Measurements from ENCODE around the gene CASKIN2.
A peak's percentile ranks its signal among the peaks of the same experiment; 100 is the strongest.
"Not testable (repeated sequence)": the region's sequence is repeated elsewhere in the genome, so short reads cannot be mapped to it uniquely, and the experiment has no call there.

The CASKIN2 gene

DNA sequence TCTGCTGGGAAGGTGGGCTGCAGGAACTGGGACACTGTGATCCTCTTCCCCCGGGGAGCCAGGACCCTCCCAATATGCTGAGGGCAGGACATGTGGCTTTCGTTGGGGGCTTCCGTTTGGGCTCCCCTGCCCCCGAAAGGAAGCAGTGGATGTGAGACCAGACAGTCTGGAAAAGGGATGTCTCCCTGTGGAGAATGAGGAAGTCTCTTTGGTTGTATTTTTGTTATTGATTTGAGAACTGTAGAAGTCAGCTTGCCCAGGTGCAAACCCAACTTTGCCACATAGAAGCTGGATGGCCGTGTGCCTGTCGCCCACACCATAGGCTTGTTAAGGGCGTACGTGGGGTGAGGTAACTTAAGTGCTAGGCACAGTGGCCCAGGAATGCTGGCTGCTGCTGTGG lies 28.9 kb upstream of the CASKIN2 start:
- DNase-seq, result no peak

DNA sequence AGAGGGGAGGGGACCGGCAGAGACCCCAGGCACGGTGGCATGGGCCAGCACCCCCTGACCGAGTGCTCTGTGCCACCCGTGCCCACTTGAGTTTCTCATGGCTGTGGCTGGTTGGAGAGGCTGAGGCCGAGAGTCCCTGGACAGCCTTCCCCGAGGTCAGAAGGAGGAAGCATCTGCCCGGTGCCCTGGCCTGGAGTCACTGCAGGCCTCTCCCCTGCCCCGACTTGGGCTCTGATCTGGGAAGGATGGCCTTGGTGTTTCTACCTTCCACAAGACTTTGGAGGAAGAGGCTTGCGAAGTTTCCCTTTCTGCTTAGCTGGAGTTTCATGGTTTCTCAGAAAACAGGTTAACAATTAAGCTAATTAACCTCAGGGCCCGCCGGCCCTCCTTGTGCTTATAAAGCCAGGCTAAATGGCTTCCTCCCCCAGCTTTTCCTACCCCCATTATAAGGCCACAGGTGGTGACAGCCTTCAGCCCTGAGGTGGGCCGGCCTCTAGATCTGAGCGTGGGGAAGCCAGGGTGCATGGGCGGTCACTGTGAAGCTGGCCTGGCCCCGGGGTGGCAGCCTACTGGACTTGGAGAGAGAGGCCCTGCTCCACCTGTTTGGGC lies 27.5 kb upstream of the CASKIN2 start:
- no peak for DNase-seq

DNA sequence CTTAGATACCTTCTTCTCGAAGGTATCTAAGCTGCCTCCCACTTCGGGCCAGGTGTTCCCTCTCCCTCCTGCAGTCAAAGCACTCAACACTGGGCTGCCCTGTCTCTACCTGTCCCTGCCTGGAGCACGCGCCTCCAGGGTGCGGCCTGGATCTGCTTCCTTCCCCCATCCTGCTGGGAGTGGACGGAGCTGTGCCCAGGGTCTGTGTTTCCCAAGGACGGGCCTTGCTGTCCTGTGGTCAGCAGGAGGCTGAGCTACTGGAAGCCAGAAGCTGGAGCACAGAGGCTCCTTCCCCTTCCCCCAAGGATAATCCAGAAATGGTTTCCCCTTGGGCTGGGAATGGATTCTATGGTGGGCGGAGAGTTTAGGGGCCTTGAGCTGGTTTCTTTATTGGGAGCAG lies 26.9 kb upstream of the CASKIN2 start:
- DNase-seq, result no peak

DNA sequence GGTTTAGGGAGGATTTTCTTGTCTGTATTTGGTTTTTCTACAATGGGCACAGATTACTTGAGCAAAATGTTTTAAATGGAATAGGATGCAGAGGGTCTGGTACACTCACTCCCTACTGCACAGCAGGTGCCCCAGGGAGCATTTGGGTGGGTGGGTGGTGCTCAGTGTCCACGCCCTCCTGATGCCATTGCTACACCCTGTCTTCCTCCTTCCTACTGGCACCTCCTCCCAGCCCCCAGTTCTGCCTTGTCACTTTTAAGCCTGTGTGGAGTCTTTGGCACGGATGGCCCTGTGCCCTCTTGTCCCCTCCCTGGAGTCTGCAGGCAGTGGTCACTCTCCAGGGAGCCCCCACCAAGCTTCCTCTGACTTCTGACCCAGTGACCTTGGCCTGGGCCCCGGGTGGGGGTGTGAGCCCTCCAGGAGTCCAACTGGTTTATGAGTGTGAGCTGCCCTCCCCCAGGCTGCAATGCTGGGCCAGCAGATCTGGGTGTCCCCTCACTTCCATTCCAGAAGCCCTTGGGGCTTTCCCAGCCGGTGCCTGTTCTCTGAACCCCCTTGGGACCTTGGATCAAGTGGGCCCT lies 25.7 kb upstream of the CASKIN2 start:
- no peak for DNase-seq

DNA sequence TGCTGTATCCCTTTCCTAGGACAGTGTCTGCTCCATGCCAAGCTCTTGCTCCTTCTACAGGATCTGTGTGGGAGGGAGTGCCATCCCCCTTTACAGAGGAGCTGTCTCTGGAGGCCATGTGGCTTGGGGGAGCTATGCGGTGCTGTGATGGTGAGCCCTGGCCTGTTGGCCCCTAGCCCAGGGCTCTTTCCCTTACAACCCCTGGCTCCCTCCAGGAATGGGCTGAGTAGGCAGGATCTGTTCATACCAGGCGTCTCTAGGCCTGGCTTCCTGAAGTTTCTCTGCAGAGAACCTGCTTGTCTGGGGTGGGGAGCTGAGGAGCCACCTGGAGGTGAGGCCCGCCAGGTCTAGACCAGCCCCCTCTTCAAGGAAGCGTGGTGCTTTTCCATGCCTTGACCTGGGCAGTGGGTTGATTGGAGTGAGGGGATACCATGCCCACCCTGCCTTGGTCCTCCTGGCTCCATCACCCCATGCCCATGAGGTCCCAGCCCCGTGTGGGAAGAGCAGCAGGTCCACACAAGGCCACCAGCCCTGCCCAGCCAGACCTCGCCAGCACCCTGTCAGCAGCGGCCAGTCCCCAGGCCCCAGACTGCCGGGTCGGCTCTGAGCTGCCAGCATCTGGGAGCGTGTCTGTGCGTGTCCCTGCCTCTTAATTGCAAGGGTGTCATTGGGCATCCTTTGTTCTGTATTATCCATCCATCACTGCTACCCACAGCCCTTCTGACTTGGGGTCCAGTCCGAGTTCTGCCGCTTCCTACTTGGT lies 24.8 kb upstream of the CASKIN2 start:
- no peak for DNase-seq

DNA sequence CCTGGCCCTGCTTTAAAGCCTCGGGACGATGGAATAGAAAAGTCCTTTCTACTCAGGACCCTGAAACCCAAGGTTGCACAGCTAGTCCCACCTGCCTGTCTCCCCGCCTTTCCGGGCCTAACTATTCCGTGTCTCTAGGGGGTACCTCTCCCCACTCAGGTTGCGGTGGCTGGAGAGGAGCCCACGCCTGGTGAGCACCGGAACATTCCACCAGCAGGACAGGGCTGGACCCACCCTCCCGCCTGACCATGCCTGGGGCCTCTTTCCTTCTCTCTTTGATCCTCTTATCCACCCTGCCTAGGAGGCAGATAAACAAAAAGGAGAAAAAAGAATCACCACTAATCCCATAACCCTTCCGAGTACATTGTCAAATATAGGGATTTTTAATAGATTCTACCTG lies 21.0 kb upstream of the CASKIN2 start:
- DNase-seq, result no peak

DNA sequence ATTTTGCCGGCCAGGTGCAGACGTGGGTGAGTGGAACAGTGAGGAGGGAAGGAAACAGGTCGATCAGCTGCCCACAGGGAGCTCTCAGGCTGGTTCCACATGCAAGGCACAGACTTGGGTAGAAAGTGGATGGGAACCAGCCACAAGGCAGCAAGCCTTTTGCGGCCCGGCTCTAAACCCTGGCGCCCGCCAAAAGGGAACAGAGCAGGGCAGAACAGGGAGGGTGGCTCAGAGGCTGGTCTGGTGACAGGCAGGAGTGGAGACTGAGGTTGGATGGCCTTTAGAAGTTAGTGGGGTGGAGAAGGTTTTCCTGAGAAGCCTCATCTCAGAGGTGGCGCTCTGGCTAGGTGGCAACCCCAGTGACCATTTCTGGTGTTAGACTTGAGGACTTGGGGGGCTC lies 20.5 kb upstream of the CASKIN2 start:
- DNase-seq, result no peak

DNA sequence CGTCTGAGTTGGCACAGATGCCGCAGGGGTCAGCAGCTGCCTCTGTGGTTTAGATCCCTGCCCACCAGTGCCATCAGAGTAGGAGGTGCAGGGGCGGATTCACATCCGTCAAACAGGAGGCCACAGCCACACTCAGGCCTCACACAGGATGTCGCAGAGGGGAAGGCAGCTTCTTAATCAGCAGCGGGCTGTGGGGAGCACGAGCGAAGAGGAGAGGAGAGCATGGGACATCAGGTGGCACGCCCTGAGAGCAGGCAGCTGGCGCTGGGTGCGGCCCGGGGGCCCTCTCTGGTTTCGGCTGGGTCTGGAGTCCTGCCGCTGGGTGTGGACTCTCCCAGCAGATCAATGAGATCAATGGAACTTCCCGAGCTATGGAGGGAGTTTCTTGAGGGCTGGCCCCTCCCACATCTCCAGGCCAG lies 19.8 kb upstream of the CASKIN2 start:
- DNase-seq, result no peak

DNA sequence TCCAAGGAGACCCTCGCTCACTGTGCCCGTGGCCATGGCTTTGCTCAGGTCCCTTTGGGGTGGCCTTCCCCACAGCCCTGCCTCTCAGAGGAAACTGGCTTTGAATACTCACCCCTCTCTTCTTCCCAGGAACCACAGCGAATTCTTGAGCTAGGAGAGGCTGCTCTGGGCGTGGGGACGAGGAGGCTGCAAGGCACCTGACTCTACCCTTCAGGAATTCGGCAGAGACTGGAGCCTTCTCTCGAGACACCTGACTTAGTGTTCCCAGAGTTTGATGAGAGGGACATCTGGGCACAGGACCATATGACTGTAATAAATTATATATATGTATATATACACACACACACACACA lies 16.4 kb upstream of the CASKIN2 start:
- DNase-seq, result no peak

DNA sequence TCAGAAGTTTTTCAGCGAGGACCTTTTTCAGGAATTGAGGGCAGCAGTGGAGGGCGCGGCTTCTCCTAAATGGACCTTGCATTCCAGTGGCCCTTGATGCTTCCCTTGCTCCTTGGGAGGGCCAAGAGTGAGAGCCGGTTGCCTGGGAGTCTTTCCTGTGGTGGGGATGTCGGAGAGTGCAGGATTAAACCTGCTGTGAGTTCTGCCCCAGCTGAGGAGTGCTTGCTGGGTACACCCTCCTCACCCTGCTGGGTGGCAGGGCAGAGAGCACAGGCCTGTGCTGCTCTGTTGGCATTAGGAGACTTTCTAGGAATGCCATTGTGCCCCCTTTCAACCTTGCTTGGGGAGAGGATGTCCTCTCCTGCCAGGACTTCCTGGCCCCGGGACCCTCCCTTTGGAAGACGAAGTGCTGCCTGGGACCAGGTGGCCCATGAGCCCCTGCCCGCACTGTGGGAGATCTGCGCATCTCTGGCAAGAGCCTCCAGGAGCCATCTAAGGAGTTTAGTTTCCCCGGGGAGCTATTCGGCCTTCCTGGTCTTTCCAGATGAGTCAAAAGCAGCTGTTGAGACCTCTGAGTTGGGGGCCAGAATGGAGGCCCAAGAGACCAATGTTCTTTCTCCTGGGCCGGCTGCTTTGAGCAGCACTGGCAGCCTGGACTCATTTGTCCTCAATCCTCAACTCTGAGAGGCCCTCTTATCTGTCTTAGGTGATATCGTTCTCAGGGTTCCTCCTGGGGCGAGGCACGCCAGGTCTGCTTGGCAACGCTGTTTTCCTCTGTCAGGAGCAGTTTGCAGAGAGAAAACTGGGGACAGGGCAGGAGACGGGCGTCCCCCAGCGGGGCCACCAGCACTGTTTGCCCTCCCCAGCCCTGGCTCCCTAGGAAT lies 15.7 kb upstream of the CASKIN2 start:
- no peak for DNase-seq

DNA sequence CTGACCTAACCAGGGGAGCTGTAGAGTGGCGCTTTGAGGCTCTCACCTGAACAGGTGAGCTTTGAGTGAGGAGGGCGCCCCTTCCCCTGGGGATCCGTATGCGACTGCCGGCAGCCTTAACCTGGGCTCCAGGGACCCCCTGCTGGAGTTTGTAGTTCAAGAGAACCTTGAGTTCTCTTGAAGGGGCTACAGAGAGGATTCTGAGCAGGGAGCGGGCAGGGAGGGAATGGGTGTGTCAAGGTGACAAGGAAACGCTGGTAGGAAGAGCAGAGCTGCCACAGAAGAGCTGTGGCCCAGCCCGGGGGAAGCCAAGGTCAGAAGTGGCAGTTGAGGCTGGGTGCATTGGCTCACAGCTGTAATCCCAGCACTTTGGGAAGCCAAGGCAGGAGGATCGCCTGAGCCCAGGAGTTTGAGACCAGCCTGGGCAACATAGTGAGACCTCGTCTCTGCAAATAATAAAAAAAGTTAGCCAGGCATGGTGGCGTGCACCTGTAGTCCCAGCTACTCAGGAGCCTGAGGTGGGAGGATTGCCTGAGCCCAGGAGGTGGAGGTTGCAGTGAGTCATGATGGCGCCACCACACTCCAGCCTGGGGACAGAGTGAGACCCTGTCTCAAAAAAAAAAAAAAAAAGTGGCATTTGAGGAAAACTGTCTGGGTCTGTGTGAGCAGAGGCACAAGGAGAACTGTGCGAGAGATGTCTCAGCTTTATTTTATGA lies 11.4 kb upstream of the CASKIN2 start:
- DNase-seq, result no peak

DNA sequence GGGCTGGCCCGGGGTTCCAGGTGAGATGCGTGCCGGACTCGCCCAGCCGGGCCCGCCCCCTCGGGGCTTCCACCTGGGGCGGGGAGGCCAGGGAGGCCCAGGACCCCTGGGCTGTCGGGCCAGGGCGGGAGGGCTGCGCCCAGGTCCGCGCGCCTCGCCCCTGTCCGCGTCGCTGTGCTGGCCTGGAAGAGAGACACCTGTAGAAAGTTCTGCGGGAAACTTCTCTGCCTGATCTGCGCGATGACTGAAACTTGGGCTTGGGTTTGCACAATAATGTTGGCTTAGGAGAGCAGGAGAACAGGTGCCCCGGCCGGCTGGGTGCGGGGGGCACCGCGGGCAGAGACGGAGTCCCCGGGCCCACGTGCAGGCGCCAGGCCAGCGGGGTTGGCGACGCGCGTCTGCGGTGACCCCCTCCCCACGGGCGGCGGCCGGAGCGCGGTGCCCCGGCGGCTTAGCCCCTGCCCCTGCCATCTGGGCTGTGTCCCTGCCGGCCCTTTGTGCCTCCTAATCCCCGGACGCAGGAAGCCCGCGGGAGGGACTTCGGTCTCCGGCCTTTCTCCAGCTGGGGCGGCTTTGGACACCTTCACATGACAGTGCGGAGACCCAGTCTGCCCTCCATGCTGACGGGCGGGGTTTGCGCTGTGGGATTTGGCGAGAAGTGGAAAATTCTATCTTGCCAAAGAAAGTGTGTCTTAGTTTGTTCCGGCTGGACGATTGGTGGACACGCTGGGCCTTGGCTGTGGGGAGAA lies 10.6 kb upstream of the CASKIN2 start:
- DNase-seq, result no peak

DNA sequence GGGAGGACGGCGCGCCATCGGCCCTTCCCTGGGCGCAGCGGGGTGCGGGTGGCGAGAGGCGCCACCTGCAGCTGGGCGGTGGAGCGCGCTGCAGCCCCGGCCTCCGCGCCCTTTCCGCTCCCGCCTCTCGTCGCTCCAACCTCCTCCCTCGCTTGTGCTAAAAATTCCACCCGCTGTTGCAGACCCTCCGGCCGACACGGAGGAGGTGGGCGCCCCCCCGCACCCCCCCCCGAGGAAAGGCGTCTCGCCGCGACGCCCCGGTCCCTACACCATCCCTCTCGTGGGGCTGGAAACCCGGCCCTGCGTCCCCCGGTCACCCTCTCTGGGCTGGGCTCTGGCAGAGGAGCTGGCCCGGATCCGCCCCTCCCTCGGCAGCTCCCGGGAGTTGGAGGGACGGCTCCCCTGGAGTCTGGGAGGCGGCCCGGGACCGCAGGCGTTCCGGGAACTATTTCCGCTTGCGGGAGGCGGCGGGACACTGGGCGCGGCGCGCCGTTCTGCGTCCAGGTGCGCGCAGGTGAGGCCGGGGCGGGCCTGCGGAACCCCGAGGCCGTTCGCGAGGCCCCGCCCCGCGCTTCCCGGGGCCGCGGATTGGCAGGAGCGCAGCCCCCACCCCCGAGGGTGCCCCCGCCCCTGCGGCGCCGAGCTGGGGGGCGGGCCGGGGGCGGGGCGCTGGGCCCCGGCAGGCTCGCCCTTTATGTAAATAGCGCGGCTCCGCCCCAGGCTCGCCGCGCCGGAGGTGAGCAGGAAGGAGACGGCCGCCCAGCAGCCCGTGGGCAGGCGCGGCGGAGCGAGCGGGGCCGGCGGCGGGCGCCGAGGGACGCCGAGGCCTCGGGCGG lies 9.9 kb upstream of the CASKIN2 start, which contains the start of gene LLGL2:
LLGL2 (plus strand) TSS at position 728 of the 836 bp plus-strand sequence. CDS start 17,730 bp downstream, outside the sequence.
- peak; percentile 78 for DNase-seq

DNA sequence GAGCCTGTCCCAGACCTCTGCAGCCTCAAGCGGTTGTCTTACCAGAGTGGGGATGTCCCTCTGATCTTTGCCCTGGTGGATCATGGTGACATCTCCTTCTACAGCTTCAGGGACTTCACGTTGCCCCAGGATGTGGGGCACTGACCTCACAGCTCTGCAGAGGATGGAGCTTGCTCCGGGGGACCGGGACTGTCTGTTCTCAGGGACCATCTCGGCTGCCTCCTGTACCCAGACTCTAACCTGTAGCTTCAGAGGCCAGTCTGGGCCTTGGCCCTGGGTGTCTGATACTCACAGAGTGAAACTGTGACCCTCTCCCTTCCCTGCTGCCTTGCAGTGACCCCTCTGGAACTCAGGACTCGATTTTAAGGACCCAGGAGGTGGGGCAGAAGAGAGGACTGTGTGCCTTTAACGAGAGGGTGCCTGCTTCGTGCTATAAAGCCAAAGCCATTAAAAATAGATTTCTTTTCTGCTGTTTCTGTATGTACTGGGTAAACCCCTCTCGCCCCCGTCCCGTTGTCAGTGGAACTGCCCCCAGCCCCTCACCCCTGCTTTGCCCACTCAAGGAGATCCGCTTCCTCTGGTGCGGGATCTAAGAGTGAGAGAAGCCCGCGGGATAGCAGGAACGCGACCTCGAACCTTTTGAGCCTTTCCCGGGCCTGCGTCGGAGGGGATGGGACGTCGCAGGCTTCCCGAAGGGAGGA lies 9.1 kb upstream of the CASKIN2 start:
- no peak for DNase-seq

DNA sequence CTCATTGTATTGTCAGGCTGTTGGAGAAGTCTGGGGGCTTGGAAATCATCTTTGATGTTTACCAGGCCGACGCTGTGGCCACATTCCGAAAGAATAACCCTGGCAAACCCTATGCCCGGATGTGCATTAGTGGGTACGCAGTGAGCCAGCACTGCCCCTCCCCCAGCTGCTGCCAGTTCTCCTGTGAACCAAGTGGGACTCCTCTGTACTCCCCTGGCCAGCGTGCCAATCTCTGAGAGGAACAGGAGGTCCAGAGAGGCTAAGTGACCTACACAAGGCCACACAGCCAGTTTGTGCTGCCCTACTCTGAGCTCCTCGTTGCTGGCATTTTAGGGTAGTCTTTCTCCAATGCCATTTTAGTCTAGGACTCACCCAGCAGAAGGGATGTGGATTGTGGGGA lies 8.3 kb upstream of the CASKIN2 start:
- no peak for DNase-seq

DNA sequence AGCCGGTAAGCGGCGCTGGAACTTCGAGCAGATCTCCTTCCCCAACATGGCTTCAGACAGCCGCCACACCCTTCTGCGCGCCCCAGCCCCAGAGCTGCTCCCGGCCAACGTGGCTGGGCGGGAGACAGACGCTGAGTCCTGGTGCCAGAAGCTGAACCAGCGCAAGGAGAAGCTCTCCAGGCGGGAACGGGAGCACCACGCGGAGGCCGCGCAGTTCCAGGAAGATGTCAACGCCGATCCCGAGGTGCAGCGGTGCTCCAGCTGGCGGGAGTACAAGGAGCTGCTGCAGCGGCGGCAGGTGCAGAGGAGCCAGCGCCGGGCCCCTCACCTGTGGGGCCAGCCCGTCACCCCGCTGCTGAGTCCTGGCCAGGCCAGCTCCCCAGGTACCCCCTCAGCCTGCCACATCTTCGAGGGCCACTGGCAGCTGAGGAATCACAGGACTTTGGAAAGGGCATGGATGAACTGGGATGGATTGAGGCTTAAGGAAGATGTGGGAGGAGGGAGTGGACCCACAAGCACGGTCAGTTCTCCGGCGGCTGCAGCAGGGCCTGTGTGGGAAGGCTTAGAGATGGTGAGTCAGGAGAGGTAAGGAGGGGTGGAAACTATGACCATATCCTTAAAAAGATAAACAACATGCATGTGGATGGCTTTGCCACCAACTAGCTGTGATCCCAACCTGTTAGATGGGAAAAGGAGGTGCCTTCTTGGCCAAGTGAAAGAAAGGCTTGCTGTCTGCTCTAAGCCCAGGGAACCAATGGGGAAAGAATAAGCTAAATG lies 6.8 kb upstream of the CASKIN2 start:
- DNase-seq, result no peak

DNA sequence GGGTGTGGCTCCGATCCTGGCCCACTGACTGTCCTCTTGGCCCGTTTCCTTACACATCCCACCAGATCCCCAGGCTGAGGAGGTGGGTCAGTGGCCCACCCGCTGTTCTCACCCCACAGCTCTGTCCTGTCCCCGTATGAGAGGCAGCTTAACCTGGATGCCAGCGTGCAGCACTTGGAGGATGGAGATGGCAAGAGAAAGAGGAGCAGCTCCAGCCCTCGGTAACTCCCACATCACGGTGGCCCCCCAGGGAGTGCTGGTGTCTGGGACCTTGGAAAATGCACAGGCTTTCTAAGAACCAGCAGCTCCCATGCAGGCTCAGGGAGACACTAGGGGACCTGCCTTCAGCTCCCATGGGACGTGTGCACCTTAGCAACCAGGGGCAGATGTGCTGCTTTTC lies 6.0 kb upstream of the CASKIN2 start:
- DNase-seq, result no peak

DNA sequence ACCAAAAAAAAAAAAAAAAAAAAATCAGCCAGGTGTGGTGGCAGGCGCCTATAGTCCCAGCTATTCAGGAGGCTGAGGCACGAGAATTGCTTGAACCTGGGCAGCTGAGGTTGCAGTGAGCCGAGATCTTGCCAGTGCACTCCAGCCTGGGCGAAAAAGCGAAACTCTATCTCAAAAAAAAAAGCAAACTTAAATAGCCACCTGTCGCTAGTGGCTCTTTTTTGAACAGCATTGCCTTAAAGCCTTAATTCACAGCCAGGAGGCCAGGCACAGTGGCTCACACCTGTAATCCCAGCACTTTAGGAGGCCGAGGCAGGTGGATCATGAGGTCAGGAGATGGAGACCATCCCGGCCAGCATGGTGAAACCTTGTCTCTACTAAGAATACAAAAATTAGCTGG lies 5.1 kb upstream of the CASKIN2 start:
- DNase-seq, result not testable (repeated sequence)

DNA sequence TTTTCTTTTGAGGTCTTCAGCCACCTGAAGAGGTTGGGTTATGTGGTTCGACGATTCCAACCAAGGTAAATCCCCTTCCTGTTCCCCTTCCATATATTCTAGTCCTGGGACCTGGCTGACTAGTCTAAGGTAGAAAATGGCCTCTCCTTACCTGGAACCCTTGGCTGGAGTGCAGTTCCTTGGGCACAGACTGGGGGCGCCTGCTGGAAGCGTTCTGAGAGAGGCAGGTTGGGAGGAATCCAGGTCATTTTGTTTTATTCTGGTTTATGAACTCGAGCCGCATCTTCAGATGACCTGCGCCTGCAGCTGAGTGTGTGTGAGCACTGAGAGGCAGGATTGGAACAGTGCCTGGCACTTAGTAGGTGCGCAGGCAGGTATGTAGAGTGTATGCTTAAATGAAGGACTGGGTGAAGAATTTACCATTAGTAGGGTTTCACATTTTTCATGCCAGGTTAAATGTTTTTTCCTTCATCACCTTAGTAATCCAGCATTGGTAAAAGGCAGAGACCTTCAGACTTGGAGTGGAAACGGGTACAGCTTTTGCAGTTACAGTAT lies 3.7 kb upstream of the CASKIN2 start:
- DNase-seq, result no peak
